Activated naive CD4-positive, alpha-beta T cell treated with anti-CD3 and anti-CD28 coated beads, Interleukin-2, amount 10 ng/mL, durations not matched to agents 5 hours and 36 hours (primary cell): ENCODE measurements around the gene IFNA10. TPM values are rescaled to one million over a fixed set of nuclear protein-coding genes. Genes with fewer than 3 reads are reported as not detected.

Experiments used
- total RNA-seq, 2 experiments: library from RNA; stranded (reverse); gene quantifications; one replicate each; pipeline ENCODE4 v1.2.3, GENCODE V29; 2021

Gene IFNA10
- total RNA-seq = not detected

DNA sequence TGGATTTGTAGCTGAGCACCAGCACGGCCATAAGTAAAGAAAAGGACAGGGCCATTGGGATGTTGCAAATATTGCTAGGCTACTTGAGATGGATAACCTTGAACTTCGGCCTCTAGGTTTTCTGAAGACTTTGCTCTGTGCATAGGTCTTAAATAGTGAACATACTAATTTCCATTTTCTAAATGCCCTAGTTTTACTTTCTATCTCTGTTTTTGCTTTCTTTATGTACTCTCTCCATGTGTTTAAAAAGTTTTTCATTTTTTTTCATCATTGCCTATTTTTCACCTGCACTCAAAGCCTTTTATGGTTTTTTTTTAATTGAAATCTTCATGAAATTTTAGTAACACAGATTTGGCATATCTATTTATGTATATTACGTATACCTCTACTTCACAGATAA is at the start of gene IFNA10:
Gene IFNA10 (minus strand): TSS at position 101 of the 400 bp plus-strand sequence. CDS start 46 bp downstream, at position 55.

DNA sequence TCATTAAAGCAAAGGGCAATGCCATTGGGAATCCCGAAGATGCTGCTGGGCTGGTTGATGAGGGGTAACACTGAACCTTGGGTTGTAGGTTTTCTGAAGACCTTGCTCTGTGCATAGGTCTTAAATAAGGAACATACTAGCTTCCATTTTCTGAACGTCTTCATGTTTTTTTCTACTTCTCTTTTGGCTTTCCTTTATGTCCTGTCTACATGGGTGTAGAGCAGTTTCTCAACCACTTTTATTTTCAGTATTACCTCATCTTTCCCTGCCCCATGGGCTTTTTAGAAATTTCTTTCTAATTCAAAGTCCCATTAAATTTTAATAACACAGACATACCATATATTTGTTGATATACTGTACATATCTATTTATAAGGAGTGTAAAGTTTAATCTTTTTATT is 33.0 kb upstream of the IFNA10 start, which contains the start of gene IFNA14:
Gene IFNA14 (minus strand): TSS at position 95 of the 400 bp plus-strand sequence. CDS start 70 bp downstream, at position 25.

DNA sequence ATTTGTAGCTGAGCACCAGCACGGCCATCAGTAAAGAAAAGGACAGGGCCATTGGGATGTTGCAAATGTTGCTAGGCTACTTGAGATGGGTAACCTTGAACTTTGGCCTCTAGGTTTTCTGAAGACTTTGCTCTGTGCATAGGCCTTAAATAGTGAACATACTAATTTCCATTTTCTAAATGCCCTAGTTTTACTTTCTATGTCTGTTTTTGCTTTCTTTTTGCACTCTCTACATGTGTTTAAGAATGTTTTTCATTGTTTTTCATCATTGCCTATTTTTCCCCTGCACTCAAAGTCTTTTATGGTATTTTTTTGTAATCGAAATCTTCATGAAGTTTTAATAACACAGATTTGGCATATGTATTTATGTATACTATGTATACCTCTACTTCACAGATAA is 21.2 kb upstream of the IFNA10 start, which contains the start of gene IFNA17:
Gene IFNA17 (minus strand): TSS at position 101 of the 400 bp plus-strand sequence. CDS start 49 bp downstream, at position 52.

DNA sequence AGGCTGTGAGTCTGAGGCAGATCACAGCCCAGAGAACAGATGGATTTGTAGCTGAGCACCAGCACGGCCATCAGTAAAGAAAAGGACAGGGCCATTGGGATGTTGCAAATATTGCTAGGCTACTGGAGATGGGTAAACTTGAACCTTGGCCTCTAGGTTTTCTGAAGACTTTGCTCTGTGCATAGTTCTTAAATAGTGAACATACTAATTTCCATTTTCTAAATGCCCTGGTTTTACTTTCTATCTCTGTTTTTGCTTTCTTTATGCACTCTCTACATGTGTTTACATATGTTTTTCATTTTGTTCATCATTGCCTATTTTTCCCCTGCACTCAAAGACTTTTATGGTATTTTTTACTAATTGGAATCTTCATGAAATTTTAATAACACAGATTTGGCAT is 10.3 kb upstream of the IFNA10 start, which contains the start of gene IFNA16:
Gene IFNA16 (minus strand): TSS at position 101 of the 400 bp plus-strand sequence. CDS start 6 bp downstream, at position 95.

DNA sequence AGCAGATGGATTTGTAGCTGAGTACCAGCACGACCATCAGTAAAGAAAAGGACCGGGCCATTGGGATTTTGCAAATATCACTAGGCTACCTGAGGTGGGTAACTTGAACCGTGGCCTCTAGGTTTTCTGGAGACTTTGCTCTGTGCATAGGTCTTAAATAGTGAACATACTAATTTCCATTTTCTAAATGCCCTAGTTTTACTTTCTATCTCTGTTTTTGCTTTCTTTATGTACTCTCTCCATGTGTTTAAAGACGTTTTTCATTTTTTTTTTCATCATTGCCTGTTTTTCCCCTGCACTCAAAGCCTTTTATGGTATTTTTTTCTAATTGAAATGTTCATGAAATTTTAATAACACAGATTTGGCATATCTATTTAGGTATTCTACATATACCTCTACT is 4.8 kb downstream of the IFNA10 start, which contains the start of gene IFNA7:
Gene IFNA7 (minus strand): TSS at position 101 of the 400 bp plus-strand sequence. CDS start 40 bp downstream, at position 61.

DNA sequence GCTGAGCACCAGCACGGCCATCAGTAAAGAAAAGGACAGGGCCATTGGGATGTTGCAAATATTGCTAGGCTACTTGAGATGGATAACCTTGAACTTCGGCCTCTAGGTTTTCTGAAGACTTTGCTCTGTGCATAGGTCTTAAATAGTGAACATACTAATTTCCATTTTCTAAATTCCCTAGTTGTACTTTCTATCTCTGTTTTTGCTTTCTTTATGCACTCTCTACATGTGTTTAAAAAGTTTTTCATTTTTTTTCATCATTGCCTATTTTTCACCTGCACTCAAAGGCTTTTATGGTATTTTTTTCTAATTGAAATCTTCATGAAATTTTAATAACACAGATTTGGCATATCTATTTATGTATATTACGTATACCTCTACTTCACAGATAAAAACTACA is 19.5 kb downstream of the IFNA10 start, which contains the start of gene IFNA4:
Gene IFNA4 (minus strand): TSS at position 101 of the 400 bp plus-strand sequence. CDS start 56 bp downstream, at position 45.

DNA sequence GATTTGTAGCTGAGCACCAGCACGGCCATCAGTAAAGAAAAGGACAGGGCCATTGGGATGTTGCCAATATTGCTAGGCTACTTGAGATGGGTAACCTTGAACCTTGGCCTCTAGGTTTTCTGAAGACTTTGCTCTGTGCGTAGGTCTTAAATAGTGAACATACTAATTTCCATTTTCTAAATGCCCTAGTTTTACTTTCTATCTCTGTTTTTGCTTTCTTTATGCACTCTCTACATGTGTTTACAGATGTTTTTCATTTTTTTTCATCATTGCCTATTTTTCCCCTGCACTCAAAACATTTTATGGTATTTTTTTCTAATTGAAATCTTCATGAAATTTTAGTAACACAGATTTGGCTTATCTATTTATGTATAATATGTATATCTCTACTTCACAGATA is 40.4 kb downstream of the IFNA10 start, which contains the start of gene IFNA21:
Gene IFNA21 (minus strand): TSS at position 101 of the 400 bp plus-strand sequence. CDS start 48 bp downstream, at position 53.

Other genes with a start within 250 kb of the IFNA10 start
- 10 to 100 TPM; 13.0 TPM for gene HACD4, start 175.5 kb downstream of the IFNA10 start, total RNA-seq
- not detected for gene IFNB1, start 129.2 kb downstream of the IFNA10 start, total RNA-seq
- gene IFNW1, start 65.3 kb downstream of the IFNA10 start, total RNA-seq = not detected
- not detected for gene IFNA21, start 40.5 kb downstream of the IFNA10 start, total RNA-seq
- gene IFNA4, start 19.6 kb downstream of the IFNA10 start, total RNA-seq = not detected
- not detected for gene IFNA7, start 4.9 kb downstream of the IFNA10 start, total RNA-seq
- gene IFNA16, start 10.2 kb upstream of the IFNA10 start, total RNA-seq = not detected
- not detected for gene IFNA17, start 21.1 kb upstream of the IFNA10 start, total RNA-seq
- gene IFNA14, start 32.9 kb upstream of the IFNA10 start, total RNA-seq = not detected
- gene IFNA5, start 98.2 kb upstream of the IFNA10 start, total RNA-seq = not detected
- gene KLHL9, start 128.3 kb upstream of the IFNA10 start, total RNA-seq = 10 to 100 TPM; 19.3 to 20.4 TPM
- not detected for gene IFNA6, start 143.7 kb upstream of the IFNA10 start, total RNA-seq
- not detected for gene IFNA13, start 160.9 kb upstream of the IFNA10 start, total RNA-seq
- gene IFNA2, start 178.3 kb upstream of the IFNA10 start, total RNA-seq = not detected
- gene IFNA8, start 202.0 kb upstream of the IFNA10 start, total RNA-seq = not detected
- not detected for gene IFNA1, start 233.3 kb upstream of the IFNA10 start, total RNA-seq